GM21529 (cell line): Measurements from ENCODE around the gene HDAC10.
"Not testable (repeated sequence)": the region's sequence is repeated elsewhere in the genome, so short reads cannot be mapped to it uniquely, and the experiment has no call there.

ENCODE experiments used
- ATAC-seq: cut with Tn5 transposase; IDR thresholded peaks from one replicate; pipeline ENCODE4 v1.9.1; 2021; ENCODE audit not compliant: unreplicated experiment

The HDAC10 gene

DNA sequence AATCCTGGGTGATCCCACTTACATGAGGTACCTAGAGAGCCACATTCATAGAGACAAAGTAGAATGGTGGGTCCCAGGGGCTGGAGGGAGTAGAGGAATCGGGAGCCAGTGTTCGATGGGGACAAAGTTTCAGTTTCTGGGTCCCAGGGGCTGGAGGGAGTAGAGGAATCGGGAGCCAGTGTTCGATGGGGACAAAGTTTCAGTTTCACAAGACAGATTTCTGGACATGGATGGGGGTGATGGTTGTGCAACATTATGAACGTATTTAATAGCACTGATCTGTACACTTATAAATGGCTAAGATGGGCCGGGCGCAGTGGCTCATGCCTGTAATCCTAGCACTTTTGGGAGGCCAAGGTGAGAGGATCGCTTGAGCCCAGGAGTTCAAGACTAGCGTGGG, 46.1 kb downstream of the HDAC10 start:
- not testable (repeated sequence) for ATAC-seq

- ATAC-seq: no peak
Observed at GRCh38 chr22:50204571-50204970, 46.5 kb downstream of the HDAC10 start.

DNA sequence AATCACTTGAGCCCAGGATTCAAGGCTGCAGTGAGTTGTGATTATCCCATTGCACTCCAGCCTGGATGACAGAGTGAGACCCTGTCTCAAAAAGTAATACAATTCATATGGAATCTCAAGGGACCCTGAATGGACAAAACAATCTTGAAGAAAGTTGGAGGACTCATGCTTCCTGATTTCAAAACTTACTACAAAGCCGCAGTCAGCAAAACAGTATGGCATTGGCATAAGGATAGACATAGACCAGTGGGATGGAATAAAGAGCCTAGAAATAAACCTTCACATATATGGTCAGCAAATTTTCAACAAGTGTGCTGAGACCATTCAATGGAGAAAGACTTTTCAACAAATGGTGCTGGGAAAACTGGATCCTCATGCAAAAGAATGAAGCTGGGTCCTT, 47.8 kb downstream of the HDAC10 start:
- no peak for ATAC-seq

GRCh38 chr22:50202130-50202666, 48.9 kb downstream of the HDAC10 start:
- no peak for ATAC-seq

DNA sequence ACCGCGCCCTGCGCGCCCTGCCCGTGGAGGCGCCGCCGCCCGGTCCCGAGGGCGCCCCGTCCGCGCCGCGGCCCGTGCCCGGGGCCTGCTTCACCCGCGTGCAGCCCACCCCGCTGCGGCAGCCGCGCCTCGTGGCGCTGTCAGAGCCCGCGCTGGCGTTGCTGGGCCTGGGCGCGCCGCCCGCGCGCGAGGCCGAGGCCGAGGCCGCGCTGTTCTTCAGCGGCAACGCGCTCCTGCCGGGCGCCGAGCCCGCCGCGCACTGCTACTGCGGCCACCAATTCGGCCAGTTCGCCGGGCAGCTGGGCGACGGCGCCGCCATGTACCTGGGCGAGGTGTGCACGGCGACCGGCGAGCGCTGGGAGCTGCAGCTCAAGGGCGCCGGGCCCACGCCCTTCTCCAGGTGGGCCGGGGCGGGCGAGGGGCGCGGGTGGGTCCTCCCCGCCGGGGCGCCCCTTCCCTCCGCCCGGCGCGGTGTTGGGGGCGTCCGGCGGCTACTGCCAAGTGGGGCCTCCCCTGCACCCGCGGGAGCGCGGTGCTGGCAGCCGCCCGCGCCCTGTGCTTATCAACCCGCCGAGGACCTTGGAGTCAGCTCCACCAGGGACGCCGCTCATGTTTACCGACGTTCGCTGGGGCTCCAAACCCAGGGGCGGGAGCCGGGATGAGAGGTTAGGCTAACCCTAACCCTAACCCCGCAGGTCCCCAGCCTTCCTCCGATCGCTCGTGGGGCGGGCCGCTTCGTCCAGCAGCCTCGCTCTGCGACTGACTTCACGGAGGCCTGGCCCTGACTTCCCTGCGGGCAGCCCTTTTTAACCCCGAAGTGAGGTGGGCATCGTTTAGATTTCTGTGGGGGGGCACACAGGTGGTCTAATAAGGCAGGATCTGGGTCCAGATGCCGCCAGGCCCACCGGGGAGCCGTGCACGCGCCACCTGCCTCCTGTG, 49.6 kb downstream of the HDAC10 start:
- ATAC-seq: peak; percentile 24

DNA sequence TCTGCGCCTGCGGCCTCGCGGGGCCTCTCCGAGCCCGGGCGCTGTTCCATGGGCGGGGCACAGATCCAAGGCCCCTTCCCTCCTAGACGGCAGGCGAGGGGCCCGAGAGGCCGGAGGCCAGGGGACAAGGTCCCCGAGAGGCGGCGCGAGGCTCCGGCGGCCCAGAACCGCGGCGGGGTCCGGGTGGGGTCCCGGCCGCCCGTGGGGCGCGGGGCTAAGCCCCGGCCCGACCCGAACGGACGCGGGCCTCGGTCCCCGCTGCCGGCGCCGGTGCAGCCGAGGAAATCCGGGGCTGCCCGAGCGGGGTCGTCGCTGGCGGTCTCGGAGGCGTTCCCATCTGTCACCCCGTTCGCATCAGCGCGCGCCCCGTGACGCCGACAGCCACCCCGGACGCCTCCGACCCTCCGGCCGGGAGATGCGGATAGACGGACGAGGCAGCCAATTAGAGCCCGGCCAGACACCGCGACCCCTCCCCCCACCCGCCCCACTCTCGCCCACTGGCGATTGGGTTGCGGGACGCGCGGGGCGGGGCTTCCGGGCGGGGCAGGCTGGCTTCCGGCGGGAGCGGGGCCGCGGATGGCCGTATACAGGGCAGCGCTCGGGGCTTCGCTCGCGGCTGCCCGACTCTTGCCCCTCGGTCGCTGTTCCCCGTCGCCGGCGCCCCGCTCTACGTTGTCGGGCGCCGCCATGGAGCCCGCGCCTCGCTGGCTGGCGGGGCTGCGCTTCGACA, 50.4 kb downstream of the HDAC10 start, which contains the start of gene SELENOO:
TSS of gene SELENOO (plus strand) at position 551 of the 730 bp plus-strand sequence. CDS start at position 577, 26 bp downstream.
- ATAC-seq: peak; percentile 60

DNA sequence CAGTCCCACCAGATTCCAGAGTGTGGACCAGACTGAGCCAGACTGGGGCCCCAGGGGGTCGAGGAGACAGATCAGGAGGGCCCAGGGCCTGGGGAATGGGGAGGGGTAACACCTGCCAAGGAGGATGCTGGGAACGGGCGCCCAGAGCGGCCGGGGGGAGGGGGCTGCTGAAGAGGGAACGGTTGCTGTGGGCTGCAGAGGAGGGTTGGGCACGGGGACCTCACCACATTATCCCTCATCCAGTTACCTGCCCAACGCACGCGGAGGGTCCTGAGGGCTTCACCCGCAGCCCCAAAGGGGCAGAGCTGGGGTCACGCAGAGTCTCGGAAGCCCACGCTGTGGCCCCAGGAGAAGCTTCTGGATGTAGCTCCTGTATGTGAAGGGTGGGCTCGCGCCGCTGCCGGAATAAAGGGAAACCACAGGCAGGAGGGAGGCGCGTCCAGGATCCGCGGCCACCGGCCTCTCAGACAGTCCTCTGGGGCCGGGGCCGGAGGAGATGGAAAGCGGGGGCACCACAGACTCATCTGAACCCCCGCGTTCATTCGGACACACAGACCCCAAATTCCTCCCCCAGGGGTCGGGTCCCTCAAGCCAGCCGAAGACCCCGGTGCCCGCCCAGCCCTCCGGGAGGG, 51.1 kb downstream of the HDAC10 start:
- ATAC-seq: no peak

DNA sequence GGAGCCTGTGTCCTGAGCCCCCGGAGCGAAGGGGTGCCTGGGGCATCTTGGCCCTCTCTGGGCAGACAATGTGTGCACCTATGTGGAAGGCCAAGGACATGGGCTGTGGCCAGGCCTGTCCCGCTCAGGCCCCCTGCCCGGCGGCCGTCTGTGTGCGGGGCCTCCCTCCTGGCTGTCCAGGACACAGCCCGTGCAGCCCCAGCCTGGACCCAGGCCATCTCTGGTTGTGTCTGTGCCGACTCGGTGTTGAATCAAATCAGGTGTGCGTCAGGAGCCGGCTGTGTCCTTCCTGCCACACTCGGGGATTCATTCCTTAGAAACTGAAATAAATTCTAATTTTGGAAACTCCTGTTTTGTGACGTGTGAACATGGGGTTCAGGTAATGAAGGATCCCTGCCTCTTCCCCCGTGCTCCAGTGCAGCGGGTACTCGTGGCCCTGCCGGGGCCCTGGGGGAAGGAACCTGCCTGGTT, 51.8 kb downstream of the HDAC10 start:
- no peak for ATAC-seq

DNA sequence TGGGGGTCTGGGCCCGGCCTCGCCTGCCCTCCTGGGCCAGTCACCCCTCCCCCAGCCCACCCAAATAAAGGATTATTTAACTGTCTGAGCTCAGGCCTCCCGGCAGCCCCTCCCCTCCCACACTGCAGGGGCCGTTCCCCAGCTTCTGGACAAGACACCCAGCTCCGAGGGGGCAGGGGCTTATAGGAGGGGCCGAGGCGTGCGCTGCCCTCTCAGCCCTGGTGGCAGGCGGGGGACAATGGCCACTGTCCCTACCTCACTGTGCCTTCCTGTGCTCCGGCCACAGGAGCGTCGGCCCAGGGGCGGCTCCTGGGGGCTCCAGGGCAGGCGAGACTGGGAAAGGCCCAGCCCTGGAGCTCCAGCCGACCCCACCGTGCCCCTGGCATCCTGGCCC, 52.4 kb downstream of the HDAC10 start:
- no peak for ATAC-seq

DNA sequence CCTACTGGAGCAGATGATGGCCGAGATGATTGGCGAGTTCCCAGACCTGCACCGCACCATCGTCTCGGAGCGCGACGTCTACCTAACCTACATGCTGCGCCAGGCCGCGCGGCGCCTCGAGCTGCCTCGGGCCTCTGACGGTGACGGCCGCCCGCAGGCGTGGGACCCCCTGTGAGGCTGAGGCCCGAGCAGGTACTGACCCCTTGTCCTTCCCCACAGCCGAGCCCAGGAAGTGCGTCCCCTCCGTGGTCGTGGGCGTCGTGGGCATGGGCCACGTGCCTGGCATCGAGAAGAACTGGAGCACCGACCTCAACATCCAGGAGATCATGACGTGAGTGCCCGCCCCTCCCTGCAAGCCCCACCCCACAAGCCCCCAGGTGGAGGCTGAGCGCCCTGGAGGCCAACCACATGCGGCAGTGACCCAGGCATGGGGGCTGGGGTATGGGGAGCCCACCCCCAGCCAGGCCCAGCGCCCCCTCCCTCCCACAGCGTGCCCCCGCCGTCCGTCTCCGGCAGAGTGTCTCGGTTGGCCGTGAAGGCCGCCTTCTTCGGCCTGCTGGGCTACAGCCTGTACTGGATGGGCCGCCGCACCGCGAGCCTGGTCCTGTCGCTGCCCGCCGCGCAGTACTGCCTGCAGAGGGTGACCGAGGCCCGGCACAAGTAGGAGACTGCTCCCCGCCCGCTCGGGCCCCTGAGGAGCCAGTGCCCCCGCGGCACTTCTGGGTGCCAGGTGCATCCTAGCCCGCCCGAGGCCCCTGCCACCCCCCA, 53.0 kb downstream of the HDAC10 start:
- ATAC-seq: no peak

DNA sequence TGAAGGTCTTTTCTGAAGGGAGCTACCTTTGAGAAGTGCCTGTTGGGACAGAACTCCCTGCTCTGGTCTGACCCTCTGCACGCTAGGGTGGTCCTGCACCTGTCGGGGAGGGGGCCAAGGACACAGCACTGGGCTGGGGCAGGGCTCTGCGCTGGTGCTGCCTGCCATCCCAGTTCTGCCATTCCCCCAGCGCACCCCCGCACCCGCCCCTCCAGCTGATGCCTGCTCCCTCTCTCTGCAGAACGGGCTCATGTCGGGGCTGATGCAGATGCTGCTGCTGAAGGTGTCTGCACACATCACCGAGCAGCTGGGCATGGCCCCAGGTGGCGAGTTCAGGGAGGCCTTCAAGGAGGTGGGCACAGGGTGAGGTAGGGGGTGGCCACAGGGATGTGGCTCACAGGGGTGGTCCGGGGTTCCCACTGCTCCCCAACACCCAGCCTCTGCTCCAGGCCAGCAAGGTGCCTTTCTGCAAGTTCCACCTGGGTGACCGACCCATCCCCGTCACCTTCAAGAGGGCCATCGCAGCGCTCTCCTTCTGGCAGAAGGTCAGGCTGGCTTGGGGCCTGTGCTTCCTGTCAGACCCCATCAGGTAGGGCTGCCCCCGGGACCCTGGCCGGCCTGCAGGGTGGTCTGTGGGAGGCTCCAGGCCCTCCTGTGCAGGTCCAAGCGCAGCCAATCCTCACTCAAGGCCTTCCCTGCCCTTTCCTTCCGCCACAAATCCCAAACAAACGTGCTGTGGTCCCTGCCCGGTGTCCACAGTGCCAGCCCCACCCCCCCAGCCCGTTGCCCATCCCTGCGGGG, 53.9 kb downstream of the HDAC10 start:
- no peak for ATAC-seq

DNA sequence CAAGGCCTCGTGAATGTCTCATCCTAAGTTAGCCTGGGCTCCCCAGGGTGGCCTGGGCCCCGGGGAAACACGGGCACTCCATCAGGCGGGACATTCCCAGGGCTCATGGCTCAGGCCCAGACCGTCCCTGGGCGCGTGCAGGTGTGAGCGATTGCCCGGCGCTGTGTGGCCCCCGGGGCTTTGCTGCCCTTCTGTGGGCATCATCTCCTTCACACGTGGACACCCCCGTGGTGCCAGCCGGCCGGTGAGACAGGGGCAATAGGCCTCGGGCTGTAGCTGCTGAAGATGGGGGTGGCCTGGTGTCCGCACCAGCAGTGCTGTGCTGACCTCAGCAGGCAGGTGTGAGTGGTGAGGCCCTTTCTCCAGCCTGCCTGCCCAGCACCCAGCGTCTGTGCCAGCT, 54.8 kb downstream of the HDAC10 start:
- ATAC-seq: no peak
